ENCODE results near the gene GPR132.
"Not testable (repeated sequence)": the region's sequence is repeated elsewhere in the genome, so short reads cannot be mapped to it uniquely, and the experiment has no call there.

The GPR132 gene

GRCh38 chr14:105091054-105091516, 25.9 kb upstream of the GPR132 start:
- no peak for DNase-seq

GRCh38 chr14:105090493-105091053, 25.3 kb upstream of the GPR132 start:
- DNase-seq = peak; percentile 64 to 75

GRCh38 chr14:105089746-105090492, 24.7 kb upstream of the GPR132 start:
- DNase-seq = no peak

GRCh38 chr14:105088812-105089745, 23.8 kb upstream of the GPR132 start:
- no peak for DNase-seq

- DNase-seq = no peak
Observed at GRCh38 chr14:105087963-105088811, 23.0 kb upstream of the GPR132 start.

- DNase-seq = no peak
Observed at GRCh38 chr14:105087308-105087962, 22.2 kb upstream of the GPR132 start.

GRCh38 chr14:105086833-105087307, 21.6 kb upstream of the GPR132 start:
- DNase-seq = peak; percentile 67 to 72

GRCh38 chr14:105085766-105086165, 20.5 kb upstream of the GPR132 start:
- no peak for DNase-seq

- no peak for DNase-seq
Observed at GRCh38 chr14:105084741-105085571, 19.7 kb upstream of the GPR132 start.

GRCh38 chr14:105083926-105084685, 18.9 kb upstream of the GPR132 start:
- no peak for DNase-seq

GRCh38 chr14:105082703-105083102, 17.5 kb upstream of the GPR132 start:
- no peak for DNase-seq

- DNase-seq = not testable (repeated sequence)
Observed at GRCh38 chr14:105081473-105081872, 16.2 kb upstream of the GPR132 start.

GRCh38 chr14:105080161-105080560, 14.9 kb upstream of the GPR132 start:
- DNase-seq = no peak

GRCh38 chr14:105078294-105078693, 13.1 kb upstream of the GPR132 start:
- DNase-seq = no peak

GRCh38 chr14:105077649-105077995, 12.4 kb upstream of the GPR132 start:
- no peak for DNase-seq

GRCh38 chr14:105076805-105077648, 11.8 kb upstream of the GPR132 start:
- no peak for DNase-seq

GRCh38 chr14:105076296-105076804, 11.1 kb upstream of the GPR132 start:
- no peak for DNase-seq

- DNase-seq = peak; percentile 54 to 64
Observed at GRCh38 chr14:105075379-105076295, 10.4 kb upstream of the GPR132 start.
